ENCODE results near the gene RLN1. TPM values are rescaled to one million over a fixed set of nuclear protein-coding genes. Genes with fewer than 3 reads are reported as not detected.
A peak's percentile ranks its signal among the peaks of the same experiment; 100 is the strongest.
"Not testable (repeated sequence)": the region's sequence is repeated elsewhere in the genome, so short reads cannot be mapped to it uniquely, and the experiment has no call there.

RLN1 gene
- total RNA-seq, 4 donors from 2014 or later = not detected

DNA sequence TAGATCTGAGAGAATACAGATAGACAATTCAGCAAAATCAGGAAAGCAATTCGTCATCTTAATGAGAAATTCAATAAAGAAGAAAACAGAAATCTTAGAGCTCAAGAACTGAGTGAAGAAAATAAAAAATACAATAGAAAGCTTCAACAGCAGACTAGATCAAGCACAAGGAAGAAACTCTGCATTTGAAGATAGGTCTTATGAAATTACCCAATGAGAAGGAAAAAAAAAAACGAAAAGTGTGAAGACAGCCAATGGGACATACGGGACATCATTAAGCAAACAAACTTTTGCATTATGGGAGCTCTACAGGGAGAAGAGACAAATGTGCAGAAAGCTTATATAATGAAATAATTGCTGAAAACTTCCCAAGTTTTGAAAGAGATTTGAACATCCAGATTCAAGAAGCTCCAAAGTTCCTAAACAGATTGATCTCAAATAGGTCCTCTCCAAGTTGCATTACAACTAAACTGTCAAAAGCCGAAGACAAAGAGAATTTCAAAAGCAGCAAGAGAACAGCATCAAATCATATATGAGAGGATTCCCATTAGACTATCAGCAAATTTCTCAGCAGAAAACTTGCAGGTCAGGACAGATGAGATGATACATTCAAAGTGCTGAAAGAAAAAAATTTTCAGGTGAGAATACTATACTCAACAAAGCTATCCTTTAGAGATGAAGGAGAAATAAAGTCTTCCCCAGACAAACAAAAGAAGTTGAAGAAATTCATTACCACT, 24.3 kb downstream of the RLN1 start:
- TF ChIP-seq POLR2A (IDR thresholded peaks at IDR 0.05) = no peak
- TF ChIP-seq, protein P1, sequence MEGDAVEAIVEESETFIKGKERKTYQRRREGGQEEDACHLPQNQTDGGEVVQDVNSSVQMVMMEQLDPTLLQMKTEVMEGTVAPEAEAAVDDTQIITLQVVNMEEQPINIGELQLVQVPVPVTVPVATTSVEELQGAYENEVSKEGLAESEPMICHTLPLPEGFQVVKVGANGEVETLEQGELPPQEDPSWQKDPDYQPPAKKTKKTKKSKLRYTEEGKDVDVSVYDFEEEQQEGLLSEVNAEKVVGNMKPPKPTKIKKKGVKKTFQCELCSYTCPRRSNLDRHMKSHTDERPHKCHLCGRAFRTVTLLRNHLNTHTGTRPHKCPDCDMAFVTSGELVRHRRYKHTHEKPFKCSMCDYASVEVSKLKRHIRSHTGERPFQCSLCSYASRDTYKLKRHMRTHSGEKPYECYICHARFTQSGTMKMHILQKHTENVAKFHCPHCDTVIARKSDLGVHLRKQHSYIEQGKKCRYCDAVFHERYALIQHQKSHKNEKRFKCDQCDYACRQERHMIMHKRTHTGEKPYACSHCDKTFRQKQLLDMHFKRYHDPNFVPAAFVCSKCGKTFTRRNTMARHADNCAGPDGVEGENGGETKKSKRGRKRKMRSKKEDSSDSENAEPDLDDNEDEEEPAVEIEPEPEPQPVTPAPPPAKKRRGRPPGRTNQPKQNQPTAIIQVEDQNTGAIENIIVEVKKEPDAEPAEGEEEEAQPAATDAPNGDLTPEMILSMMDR (IDR thresholded peaks at IDR 0.05 in 4 of 5, conservative IDR thresholded peaks at IDR 0.05 in 1 of 5) = no peak
- Histone ChIP-seq H3K9me3 (peaks cover 0 to 10% (median 0%) of the 10 kb centered on the region in 3 donors), H3K27me3 (no peaks in the 10 kb centered on the region), H3K27ac (no peak overlapping the region), H3K4me3 (no peak overlapping the region), H3K4me1 (no peaks in the 10 kb centered on the region), H3K36me3 (no peaks in the 10 kb centered on the region)
- ATAC-seq (no peak), DNase-seq (no peak)
- in situ Hi-C loops (cut with MboI; ENCODE audit: low sequenced_read_pairs in 4 of 4) (no loop called here), intact Hi-C loops (cut with DNase I; ENCODE audit: low total_unique reads) (no loop called here)

DNA sequence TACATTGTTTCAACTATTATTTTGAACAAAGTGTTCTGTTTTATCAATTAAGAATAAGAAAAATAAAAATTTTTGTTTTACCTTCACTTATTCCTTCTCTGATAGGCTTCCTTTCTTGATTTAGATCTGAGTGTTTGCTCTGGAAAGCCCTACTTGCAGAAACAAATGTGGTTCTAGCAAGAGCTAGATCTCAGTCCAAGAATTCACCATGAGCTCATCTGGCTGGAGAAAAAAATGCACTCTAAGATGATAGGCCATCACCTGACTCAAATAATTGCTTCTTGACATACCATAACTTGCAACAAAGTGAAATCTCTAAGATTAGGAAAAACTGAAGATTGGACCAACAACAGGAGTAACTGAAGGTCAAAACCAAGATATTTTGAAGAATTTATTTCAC, 28.8 kb downstream of the RLN1 start:
- peaks cover 0 to 5% (median 0%) of the 10 kb centered on the region in 3 donors for H3K9me3 ChIP-seq
- intact Hi-C loops (cut with DNase I; ENCODE audit: low total_unique reads) (no loop called here), in situ Hi-C loops (cut with MboI; ENCODE audit: low sequenced_read_pairs in 4 of 4) (no loop called here)
- H3K27ac ChIP-seq = no peak overlapping the region
- no peaks in the 10 kb centered on the region for H3K4me1 ChIP-seq
- H3K27me3 ChIP-seq = no peaks in the 10 kb centered on the region
- TF ChIP-seq, protein P1 (IDR thresholded peaks at IDR 0.05 in 4 of 5, conservative IDR thresholded peaks at IDR 0.05 in 1 of 5) = no peak
- no peak for TF ChIP-seq POLR2A (IDR thresholded peaks at IDR 0.05)
- no peak overlapping the region for H3K4me3 ChIP-seq
- DNase-seq = no peak
- no peaks in the 10 kb centered on the region for H3K36me3 ChIP-seq
- no peak for ATAC-seq

DNA sequence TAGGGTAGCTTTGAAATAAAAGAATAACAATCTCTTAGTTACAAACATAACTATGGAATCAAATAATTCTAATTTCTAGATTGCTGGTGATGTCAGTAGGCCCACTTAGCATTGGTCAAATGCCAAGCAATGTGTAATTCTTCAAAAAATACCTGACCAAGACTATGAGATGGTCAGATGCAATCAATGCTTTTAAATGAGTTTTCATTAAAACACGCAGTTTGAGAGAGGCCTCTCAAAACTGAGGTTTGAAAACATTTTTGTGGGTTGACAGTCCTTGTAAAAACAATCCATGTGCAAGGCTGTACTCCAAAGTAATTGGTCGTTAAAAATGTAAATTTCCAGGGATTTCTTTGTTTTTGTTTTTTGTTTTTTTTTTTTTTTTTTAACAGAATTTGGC, 33.9 kb downstream of the RLN1 start:
- in situ Hi-C loops (cut with MboI; ENCODE audit: low sequenced_read_pairs in 4 of 4) = no loop called here
- DNase-seq (no peak), ATAC-seq (no peak)
- no peak overlapping the region for H3K27ac ChIP-seq
- TF ChIP-seq, protein P1 (IDR thresholded peaks at IDR 0.05 in 4 of 5, conservative IDR thresholded peaks at IDR 0.05 in 1 of 5) = no peak
- TF ChIP-seq POLR2A (IDR thresholded peaks at IDR 0.05) = no peak
- no peaks in the 10 kb centered on the region for H3K9me3 ChIP-seq
- no peak overlapping the region for H3K4me3 ChIP-seq
- H3K4me1 ChIP-seq = no peaks in the 10 kb centered on the region
- intact Hi-C loops (cut with DNase I; ENCODE audit: low total_unique reads) = no loop called here
- H3K27me3 ChIP-seq = no peaks in the 10 kb centered on the region
- H3K36me3 ChIP-seq = no peaks in the 10 kb centered on the region

DNA sequence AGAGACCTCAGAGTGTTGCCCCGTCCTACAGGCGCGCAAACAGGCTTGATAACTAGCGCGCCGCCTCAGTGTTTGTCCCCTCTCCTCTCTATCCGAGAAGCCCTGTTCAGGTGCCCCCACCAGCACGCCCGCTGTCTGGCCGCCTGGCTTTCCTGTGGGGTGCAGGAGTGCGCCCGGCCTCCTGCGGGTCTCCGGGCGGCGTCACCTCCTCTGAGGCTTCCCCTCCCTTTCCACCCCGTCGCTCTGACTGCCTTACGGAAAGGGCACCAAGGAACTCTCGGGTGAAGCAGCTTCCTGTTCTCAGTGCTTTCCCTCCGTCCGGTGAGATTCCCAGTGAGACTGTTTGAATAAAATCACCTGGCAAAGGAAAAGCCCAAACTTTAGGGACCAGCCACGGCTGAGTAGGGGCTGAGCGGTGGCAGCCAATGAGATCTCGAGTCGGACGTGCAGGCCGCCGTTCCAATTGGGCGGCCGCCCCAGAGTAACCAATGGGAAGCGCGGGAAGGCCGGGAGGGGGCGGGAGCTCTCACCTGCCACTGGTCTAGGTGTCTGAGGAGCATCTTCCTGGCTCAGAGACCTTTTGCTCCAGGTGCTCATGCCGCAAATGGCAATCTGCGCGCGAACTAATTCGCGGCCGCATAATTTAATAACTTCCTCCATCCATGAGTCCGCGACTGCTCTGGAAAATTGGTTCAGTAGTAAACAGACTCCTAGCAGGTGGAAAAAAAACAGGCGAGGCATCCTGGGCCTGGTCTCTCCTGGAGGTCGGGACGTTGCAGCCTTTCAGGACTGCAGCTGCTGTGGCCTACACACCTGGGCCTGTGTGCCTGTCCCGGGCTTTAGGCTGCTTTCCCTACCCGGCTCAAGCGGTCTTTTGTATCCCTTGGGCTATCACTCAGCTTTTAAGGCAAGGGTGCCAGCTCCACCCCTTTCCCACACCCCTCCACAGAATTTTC, 35.6 kb downstream of the RLN1 start, which contains the start of gene RLN2:
Gene RLN2 (minus strand): TSS at position 877 of the 956 bp plus-strand sequence. CDS start 136 bp downstream, at position 741.
- peak; percentile 98 for ATAC-seq
- H3K36me3 ChIP-seq; in situ Hi-C loops (cut with MboI; ENCODE audit: low sequenced_read_pairs in 4 of 4); H3K9me3 ChIP-seq; DNase-seq; H3K4me1 ChIP-seq; intact Hi-C loops (cut with DNase I; ENCODE audit: low total_unique reads); H3K27ac ChIP-seq; H3K4me3 ChIP-seq; H3K27me3 ChIP-seq: not testable (repeated sequence)

DNA sequence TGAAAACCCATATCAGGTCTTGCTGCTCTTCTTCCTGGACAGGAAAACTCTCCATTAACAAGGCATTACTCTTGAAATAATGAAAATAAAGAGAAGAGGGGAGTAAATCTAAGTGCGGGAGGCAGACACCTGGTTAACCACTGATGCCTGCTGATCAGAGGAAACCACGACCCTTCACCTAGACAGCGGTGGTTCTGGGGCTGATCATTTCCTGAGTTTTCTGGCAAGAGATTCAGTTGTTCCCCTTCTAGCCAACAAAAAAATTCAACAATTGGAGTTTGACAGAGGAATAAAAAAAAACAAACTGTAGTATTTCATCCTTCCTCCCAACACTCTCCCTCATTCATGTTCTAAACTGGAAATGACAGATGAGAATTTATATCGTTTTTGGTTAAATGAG, 38.1 kb downstream of the RLN1 start:
- Histone ChIP-seq H3K4me1 (no peaks in the 10 kb centered on the region), H3K27me3 (no peaks in the 10 kb centered on the region), H3K9me3 (no peaks in the 10 kb centered on the region), H3K36me3 (no peaks in the 10 kb centered on the region), H3K27ac (no peak overlapping the region), H3K4me3 (no peak overlapping the region)
- in situ Hi-C loops (cut with MboI; ENCODE audit: low sequenced_read_pairs in 4 of 4) = no loop called here
- ATAC-seq = no peak
- TF ChIP-seq, protein P1 (IDR thresholded peaks at IDR 0.05 in 4 of 5, conservative IDR thresholded peaks at IDR 0.05 in 1 of 5) = no peak
- no peak for TF ChIP-seq POLR2A (IDR thresholded peaks at IDR 0.05)
- no peak for DNase-seq
- intact Hi-C loops (cut with DNase I; ENCODE audit: low total_unique reads) = no loop called here
